ENCODE measurements around the gene GLT1D1. TPM values are rescaled to one million over a fixed set of nuclear protein-coding genes. Genes with fewer than 3 reads are reported as not detected.

The GLT1D1 gene
- total and polyA plus RNA-seq, 2 donors (not counting 3 experiments of a cell fraction or from before 2014, with no cell fraction given), result not detected

- Histone ChIP-seq H3K9me1 (replicated peaks; ENCODE audit: control insufficient read depth, extremely low read depth, insufficient read depth, low read length) (no peaks in the 10 kb centered on the region), H3K9me3 (replicated peaks; ENCODE audit: control insufficient read depth, insufficient read depth, low read length) (no peaks in the 10 kb centered on the region), H3K36me3 (ENCODE audit: control insufficient read depth in 2 of 2, extremely low read depth in 1 of 2, insufficient read depth in 2 of 2, low read length in 2 of 2) (no peaks in the 10 kb centered on the region), H3K9ac (replicated peaks; ENCODE audit: extremely low read depth, insufficient read depth, low read length) (no peak overlapping the region), H2AFZ (ENCODE audit: low read depth, low read length) (no peak overlapping the region), H3K79me2 (ENCODE audit: control insufficient read depth, insufficient read depth, low read length) (no peaks in the 10 kb centered on the region), H3K27ac (ENCODE audit: insufficient read depth, low read depth, low read length) (no peak overlapping the region), H3K4me1 (ENCODE audit: control insufficient read depth, extremely low read depth, insufficient read depth, low read length) (no peaks in the 10 kb centered on the region), H3K4me3 (replicated peaks in 1 of 3; ENCODE audit: insufficient read depth in 1 of 3, low read depth in 1 of 3, low read length in 3 of 3) (no peak overlapping the region), H3K4me2 (ENCODE audit: insufficient read depth, low read length) (no peak overlapping the region), H3K27me3 (ENCODE audit: control insufficient read depth in 2 of 2, insufficient read depth in 2 of 2, low read length in 2 of 2) (no peaks in the 10 kb centered on the region), H4K20me1 (replicated peaks; ENCODE audit: control insufficient read depth, extremely low read depth, insufficient read depth, low read length) (no peaks in the 10 kb centered on the region)
- ChIA-PET POLR2A (no interaction called here), CTCF (no interaction called here)
- DNase-seq (ENCODE audit: low read depth, low spot score) (no peak), FAIRE-seq (no peak)
- dilution Hi-C loops (cut with MboI; ENCODE audit: extremely low pct_ligation_motif_present, low sequenced_read_pairs), result no loop called here
- no TSS peak for BruUV-seq (replicated peaks)
- intact Hi-C loops (cut with micrococcal nuclease), result no loop called here
- TF ChIP-seq POLR2A (IDR thresholded peaks at IDR 0.05; ENCODE audit: low read depth, low read length) (no peak), JUN (IDR thresholded peaks at IDR 0.05; ENCODE audit: borderline replicate concordance, insufficient read depth, insufficient read length, low read depth) (no peak), EZH2 (IDR thresholded peaks at IDR 0.05; ENCODE audit: borderline replicate concordance, low read depth, low read length, severe bottlenecking) (no peak), GATA2 (IDR thresholded peaks at IDR 0.05; ENCODE audit: insufficient read depth, insufficient read length, low read depth, low read length) (no peak), MYC (IDR thresholded peaks at IDR 0.05; ENCODE audit: low read depth, low read length) (no peak), MAX (IDR thresholded peaks at IDR 0.05; ENCODE audit: insufficient read depth, insufficient read length) (no peak), CTCF (IDR thresholded peaks at IDR 0.05; ENCODE audit: extremely low read depth in 1 of 2, insufficient read depth in 1 of 2, low read depth in 1 of 2, low read length in 2 of 2) (no peak), POLR2AphosphoS5 (IDR thresholded peaks at IDR 0.05; ENCODE audit: insufficient read depth, low read depth, low read length) (no peak)
These were observed 6.0 kb downstream of the GLT1D1 start for GRCh38 chr12:128859311-128859710.

Data from endothelial cell of umbilical vein (primary cell).